OCI-LY3 (cell line): ENCODE measurements around the gene ARMC9.

Experiments used
- CTCF ChIP-seq: fragments of 200-600, 300-600 bp; sonication (generic); IDR thresholded peaks from 2 replicates; pipeline ENCODE4 v1.5.1; 2014; ENCODE audit warnings: antibody characterized with exemption, low read length, low read depth
- EZH2phosphoT487 ChIP-seq: fragments of 200-600 bp; shearing (Covaris generic); IDR thresholded peaks from 2 replicates; pipeline ENCODE4 v1.6.1; 2018; ENCODE audit warnings: antibody characterized with exemption, mixed run types, low read depth

- TF ChIP-seq CTCF (no peak), EZH2phosphoT487 (no peak)
Observed at GRCh38 chr2:231184319-231184718, 14.1 kb upstream of the ARMC9 start.
